Natural killer cell treated with Interleukin-12 subunit alpha and Interleukin-12 subunit beta and Interleukin-15 and Interleukin-18, amount 100 ng/mL, for 72 hours (primary cell): Measurements from ENCODE around the gene STK16. TPM values are rescaled to one million over a fixed set of nuclear protein-coding genes. Genes with fewer than 3 reads are reported as not detected.

ENCODE experiments used
- ATAC-seq, 2 donors: fragments of 150-1000 bp; cut with Tn5 transposase in 1 of 2; sonication (Bioruptor Pico), chemical (Tn5 transposase) in 1 of 2; 2 replicates each; pipeline ENCODE4 v1.10.0; 2021
- DNase-seq: peaks from one replicate; pipeline ENCODE4 v3.0.0; 2022; ENCODE audit warnings: low spot score
- H3K27ac Mint-ChIP-seq, 2 donors: 1 replicate in 1 of 2; 2 replicates in 1 of 2; pipeline ENCODE4 v1.8.0; 2022; ENCODE audit warnings: mixed read lengths in 2 of 2, mild to moderate bottlenecking in 1 of 2, moderate library complexity in 1 of 2
- H3K27me3 Mint-ChIP-seq, 2 donors: 1 replicate in 1 of 2; 2 replicates in 1 of 2; pipeline ENCODE4 v1.8.0; 2022; ENCODE audit warnings: mixed read lengths in 2 of 2
- H3K36me3 Mint-ChIP-seq: one replicate; pipeline ENCODE4 v1.8.0; 2022; ENCODE audit warnings: mixed read lengths
- H3K4me1 Mint-ChIP-seq, 2 donors: 1 replicate in 1 of 2; 2 replicates in 1 of 2; pipeline ENCODE4 v1.8.0; 2022; ENCODE audit warnings: low read depth in 2 of 2, mixed read lengths in 2 of 2, mild to moderate bottlenecking in 1 of 2
- H3K4me3 Mint-ChIP-seq: one replicate; pipeline ENCODE4 v1.8.0; 2022; ENCODE audit warnings: mixed read lengths
- H3K9me3 Mint-ChIP-seq: 2 replicates; pipeline ENCODE4 v1.8.0; 2022; ENCODE audit warnings: mixed read lengths
- total RNA-seq, 2 donors: library from RNA; stranded (reverse); gene quantifications; one replicate each; pipeline ENCODE4 v1.2.3, GENCODE V29; 2022

STK16 gene
- total RNA-seq, 2 donors from 2014 or later: 26.8 to 27.8 TPM

DNA sequence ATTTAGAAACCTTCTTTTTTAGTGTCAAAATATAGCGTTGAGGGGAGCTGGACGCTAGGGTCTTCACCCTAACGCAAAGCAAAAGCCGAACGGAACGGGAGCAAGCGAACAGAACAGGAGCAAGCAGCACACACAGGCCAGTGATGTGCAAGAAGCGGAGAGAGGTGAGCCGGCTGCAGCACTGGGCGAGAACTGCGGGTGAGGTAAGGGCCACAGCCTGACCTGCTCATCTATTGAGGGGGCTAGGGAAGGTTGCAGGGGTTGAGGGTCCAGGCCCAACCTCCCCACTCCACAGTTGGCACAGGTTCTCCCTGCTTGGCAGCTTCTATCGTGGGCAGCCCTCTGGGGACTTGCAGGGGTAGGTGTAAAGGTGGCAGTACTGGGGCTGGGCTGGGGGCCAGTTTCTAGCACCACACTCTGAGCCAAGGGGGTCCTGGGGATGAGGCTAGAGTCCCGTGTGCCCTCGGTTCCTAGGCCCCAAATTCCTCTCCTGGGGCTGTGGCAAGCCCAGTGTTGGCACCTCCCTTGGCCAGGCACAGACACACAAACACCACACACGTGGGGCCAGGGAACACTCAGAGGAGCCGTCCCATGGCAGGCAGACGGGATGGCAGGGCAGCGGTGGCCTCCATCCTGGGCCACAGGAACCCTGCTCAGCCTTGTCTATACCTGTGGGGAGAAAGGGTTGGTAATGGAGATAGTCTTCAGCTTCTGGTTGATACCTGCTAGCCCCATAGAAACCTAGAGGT lies 25.3 kb upstream of the STK16 start:
- peaks cover 8 to 25% of the 10 kb centered on the region in 2 donors for H3K4me1 Mint-ChIP-seq
- ATAC-seq: no peak
- H3K9me3 Mint-ChIP-seq: no peaks in the 10 kb centered on the region
- H3K4me3 Mint-ChIP-seq: no peak overlapping the region
- H3K27me3 Mint-ChIP-seq: no peaks in the 10 kb centered on the region
- peaks cover 6% of the 10 kb centered on the region for H3K36me3 Mint-ChIP-seq
- H3K27ac Mint-ChIP-seq: no peak overlapping the region
- no peak for DNase-seq

DNA sequence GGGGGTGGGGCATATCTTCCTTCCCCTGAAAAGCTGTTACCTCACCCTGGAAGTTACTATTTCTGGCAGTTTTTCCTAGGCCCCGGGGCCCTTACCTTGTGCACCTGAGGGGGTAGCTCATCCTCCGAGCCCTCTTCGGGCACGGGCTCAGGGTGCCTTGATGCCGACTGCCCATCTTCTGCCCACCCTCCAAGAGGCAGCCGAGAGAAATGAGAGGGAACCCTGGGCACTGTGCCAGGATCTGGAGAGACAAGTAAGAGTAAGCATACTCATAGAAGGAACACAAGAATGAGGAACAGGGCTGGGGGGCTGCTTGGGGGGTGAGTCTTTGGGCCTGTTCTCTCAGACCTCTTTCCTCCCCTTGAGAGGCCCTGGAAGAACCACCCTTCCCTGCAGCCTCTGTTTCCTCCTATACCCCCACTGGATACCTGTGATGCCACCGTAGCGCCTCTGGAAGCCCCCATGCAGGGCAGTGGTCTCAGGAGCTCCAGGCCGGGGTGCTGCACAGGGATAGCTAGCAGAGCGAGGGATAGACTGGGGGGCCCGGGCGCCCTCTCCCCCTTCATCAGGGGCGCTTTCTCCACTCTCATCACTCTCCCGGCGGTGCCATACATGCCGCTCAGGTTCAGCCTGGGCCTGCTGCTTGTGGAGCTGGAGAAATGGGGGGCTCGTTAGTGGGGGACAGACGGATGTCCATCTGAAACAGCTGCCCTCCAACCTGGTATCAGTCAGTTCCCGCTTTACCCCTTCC lies 24.5 kb upstream of the STK16 start:
- H3K27ac Mint-ChIP-seq: no peak overlapping the region
- DNase-seq (no peak), ATAC-seq (no peak)
- H3K4me3 Mint-ChIP-seq: no peak overlapping the region
- no peaks in the 10 kb centered on the region for H3K9me3 Mint-ChIP-seq
- H3K36me3 Mint-ChIP-seq: peaks cover 6% of the 10 kb centered on the region
- H3K4me1 Mint-ChIP-seq: peaks cover 9 to 30% of the 10 kb centered on the region in 2 donors
- H3K27me3 Mint-ChIP-seq: no peaks in the 10 kb centered on the region

GRCh38 chr2:219221957-219222518 lies 23.2 kb upstream of the STK16 start:
- Mint-ChIP-seq H3K27ac (no peak overlapping the region), H3K4me3 (no peak overlapping the region), H3K27me3 (no peaks in the 10 kb centered on the region)

DNA sequence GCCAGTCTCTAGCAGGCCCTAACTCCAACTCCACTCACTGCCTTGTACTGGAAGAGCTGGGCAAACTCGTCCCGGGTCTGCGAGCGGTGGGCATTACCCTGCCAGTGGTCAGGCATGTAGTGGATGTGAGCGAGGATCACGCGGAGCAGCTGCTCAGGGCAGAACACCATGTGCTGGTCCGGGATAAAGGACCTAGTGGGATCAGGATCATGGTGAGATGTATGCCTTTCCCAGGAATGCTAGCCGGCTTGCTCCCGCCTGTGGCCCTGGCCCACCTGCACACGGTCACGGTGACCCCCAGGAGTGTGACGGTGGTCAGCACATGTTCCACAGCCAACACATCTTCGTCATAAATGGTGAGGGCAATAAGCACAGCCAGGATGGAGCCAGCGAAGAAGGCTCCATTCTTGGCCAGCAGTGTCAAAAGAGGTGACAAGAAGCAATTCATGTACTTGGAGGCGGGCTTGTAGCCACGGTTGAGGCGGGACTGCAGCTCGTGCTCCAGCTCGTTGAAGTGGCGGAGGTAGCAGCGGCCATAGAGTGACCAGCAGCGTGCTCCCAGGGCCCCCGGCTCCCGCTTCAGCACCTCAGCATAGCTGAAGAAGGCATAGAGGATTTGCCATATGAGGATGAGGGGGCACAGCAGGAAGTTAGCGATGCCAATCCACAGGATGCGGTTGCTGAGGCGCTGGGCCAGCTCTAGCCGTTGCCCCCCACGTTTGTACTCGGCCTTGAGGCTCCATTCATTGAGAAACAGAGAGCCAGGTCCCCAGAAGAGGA lies 21.3 kb upstream of the STK16 start:
- Mint-ChIP-seq H3K27ac (no peak overlapping the region), H3K27me3 (no peaks in the 10 kb centered on the region), H3K4me3 (no peak overlapping the region), H3K9me3 (no peaks in the 10 kb centered on the region), H3K36me3 (peaks cover 12% of the 10 kb centered on the region), H3K4me1 (peaks cover 17 to 27% of the 10 kb centered on the region in 2 donors)
- ATAC-seq: no peak
- DNase-seq: no peak

More at GRCh38 chr2:219221957-219222518, 23.2 kb upstream of the STK16 start:
- Mint-ChIP-seq H3K36me3 (peaks cover 12% of the 10 kb centered on the region), H3K4me1 (peaks cover 16 to 31% of the 10 kb centered on the region in 2 donors), H3K9me3 (no peaks in the 10 kb centered on the region)
- ATAC-seq: no peak
- DNase-seq: no peak

GRCh38 chr2:219225350-219225749 lies 19.9 kb upstream of the STK16 start:
- ATAC-seq (no peak), DNase-seq (no peak)
- Mint-ChIP-seq H3K27me3 (no peaks in the 10 kb centered on the region), H3K4me3 (no peak overlapping the region), H3K36me3 (peaks cover 12% of the 10 kb centered on the region), H3K9me3 (no peaks in the 10 kb centered on the region), H3K4me1 (peaks cover 24 to 25% of the 10 kb centered on the region in 2 donors), H3K27ac (no peak overlapping the region)

DNA sequence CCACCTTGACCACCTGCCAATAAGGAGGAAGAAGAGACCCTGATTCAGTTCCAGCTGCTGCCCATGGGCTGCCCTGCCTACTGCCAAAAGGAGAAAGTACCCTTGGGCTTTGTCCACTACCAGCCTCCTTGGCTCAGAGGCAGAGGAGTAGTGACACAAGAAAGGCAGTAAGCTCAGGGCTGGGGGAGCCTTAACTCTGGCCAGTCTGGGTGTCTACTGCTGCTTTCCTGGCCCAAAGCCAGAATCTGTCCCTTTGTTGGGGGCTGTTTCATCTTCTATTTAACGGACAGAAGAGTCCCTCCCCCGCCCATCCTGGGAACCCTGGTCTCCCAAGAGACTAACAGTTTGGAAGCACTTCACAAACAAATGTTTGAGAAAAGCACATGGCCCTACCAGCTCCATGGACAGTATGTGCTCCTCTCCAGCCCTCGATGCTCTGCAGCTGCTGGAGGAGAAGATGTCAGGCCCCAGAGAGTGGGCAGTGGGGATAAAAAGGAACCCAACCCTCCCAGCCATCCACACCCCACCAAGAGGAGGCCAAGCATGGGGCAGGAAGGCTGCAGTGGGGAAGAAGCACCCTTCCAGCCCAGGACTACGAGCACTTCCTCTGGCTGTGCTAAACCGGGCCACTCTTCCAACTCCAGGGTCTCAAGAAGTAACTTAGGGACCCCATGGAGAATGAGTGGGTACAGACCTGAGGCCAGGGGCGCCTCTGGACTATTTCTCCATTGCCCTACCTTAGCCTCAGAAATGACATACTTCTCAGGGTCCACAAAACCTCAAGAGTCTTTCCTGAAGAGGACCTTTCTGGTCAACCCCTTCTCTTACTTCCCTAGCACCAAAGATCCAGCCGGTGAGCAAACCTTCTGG lies 17.0 kb upstream of the STK16 start:
- no peaks in the 10 kb centered on the region for H3K9me3 Mint-ChIP-seq
- H3K36me3 Mint-ChIP-seq: peaks cover 7% of the 10 kb centered on the region
- DNase-seq (no peak), ATAC-seq (no peak)
- peaks cover 25 to 38% of the 10 kb centered on the region in 2 donors for H3K4me1 Mint-ChIP-seq
- no peaks in the 10 kb centered on the region for H3K27me3 Mint-ChIP-seq
- peak overlapping the region; percentile 23 to 60 for H3K27ac Mint-ChIP-seq
- peak overlapping the region; percentile 79 for H3K4me3 Mint-ChIP-seq

DNA sequence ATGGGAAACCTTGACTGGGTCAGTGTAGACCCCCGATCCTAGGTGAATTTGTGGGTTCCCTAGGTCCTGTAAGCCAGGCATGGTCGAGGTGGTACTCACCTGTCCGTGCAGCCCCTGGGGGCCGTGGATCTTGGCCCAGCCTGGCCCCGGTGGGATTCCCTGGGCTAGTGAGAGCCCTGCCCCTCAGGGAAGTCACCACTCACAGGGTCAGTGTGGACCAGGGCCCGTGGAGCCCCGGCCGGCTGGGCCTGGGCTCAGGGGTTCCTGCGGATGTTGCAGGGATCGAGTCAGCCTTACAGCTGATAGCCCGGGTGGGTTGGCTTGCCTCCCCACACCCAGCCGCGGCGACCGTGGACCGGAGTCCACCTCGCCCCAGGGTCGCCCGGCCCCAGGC lies 16.4 kb upstream of the STK16 start:
- H3K27me3 Mint-ChIP-seq: no peaks in the 10 kb centered on the region
- H3K9me3 Mint-ChIP-seq: no peaks in the 10 kb centered on the region
- peak overlapping the region; percentile 96 to 97 for H3K27ac Mint-ChIP-seq
- peaks cover 14% of the 10 kb centered on the region for H3K36me3 Mint-ChIP-seq
- no peak for DNase-seq
- peak overlapping the region; percentile 99 for H3K4me3 Mint-ChIP-seq
- no peak for ATAC-seq
- H3K4me1 Mint-ChIP-seq: peaks cover 22 to 38% of the 10 kb centered on the region in 2 donors

- peaks cover 24 to 38% of the 10 kb centered on the region in 2 donors for H3K4me1 Mint-ChIP-seq
- DNase-seq (peak; percentile 99), ATAC-seq (peak; percentile 98 to 99)
- H3K27me3 Mint-ChIP-seq: no peaks in the 10 kb centered on the region
- H3K4me3 Mint-ChIP-seq: peak within 1 kb of the TSS; percentile 99
- peaks cover 19% of the 10 kb centered on the region for H3K36me3 Mint-ChIP-seq
- no peaks in the 10 kb centered on the region for H3K9me3 Mint-ChIP-seq
- H3K27ac Mint-ChIP-seq: peak within 1 kb of the TSS; percentile 96 to 97
Measured at GRCh38 chr2:219229305-219230058, 15.8 kb upstream of the STK16 start, which contains the start of the genes ANKZF1 and ATG9A. ANKZF1 (plus strand) TSS chr2:219229806; CDS start chr2:219230258, 452 bp downstream. ATG9A (minus strand) TSS chr2:219229636; CDS start chr2:219228024, 1,612 bp downstream.

DNA sequence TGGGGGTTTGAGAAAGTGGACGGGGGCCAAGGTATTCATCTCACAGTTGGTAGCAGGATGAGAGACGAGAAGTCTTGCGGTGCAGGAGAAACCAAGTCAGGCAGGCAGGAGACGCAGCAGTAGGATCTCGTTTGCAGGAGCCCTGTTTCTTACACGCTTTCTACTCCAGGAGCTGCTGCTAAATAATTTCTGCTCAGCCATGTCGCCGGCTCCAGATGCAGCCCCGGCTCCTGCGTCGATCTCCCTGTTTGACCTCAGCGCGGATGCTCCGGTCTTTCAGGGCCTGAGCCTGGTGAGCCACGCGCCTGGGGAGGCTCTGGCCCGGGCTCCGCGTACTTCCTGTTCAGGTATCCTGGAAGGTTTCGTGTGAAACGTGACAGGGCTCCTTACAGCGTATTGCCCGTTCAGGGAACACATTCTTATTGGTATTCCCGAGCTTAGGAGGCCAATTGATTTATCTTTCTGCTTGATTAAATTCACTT lies 15.2 kb upstream of the STK16 start:
- Mint-ChIP-seq H3K4me3 (peak overlapping the region; percentile 99), H3K27ac (peak overlapping the region; percentile 96 to 97), H3K9me3 (no peaks in the 10 kb centered on the region), H3K36me3 (peaks cover 24% of the 10 kb centered on the region), H3K27me3 (no peaks in the 10 kb centered on the region), H3K4me1 (peaks cover 23 to 33% of the 10 kb centered on the region in 2 donors)
- DNase-seq: peak; percentile 79
- peak; percentile 22 to 49 for ATAC-seq

- H3K4me3 Mint-ChIP-seq: no peak overlapping the region
- H3K9me3 Mint-ChIP-seq: no peaks in the 10 kb centered on the region
- no peak for ATAC-seq
- no peak overlapping the region for H3K27ac Mint-ChIP-seq
- peaks cover 10 to 21% of the 10 kb centered on the region in 2 donors for H3K4me1 Mint-ChIP-seq
- H3K36me3 Mint-ChIP-seq: peaks cover 25% of the 10 kb centered on the region
- no peak for DNase-seq
- no peaks in the 10 kb centered on the region for H3K27me3 Mint-ChIP-seq
Measured at GRCh38 chr2:219234331-219234730, 10.9 kb upstream of the STK16 start.

DNA sequence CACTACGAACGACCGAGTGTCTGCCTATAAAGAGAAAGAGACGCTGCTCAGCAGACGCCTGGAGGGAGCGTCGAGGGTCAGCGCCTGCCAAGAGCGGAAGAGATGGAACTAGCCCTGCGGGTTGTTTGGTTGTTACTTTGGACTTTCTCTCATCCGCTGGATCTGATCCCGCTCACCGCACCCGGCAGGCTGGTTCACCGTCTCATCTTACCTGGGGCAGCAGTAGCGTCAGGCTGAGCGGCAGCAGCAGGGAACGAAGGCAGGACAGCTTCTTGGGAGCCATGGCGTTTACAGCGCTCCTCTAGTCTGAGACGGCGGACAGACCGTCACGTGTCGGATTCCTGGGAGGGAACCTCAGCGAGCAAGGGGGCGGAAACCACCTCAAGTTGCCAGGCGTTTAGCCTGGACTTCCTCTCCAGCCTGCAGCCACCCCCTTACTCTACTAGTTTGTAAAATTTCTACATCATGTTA lies 2.0 kb upstream of the STK16 start:
- no peak for ATAC-seq
- Mint-ChIP-seq H3K36me3 (no peaks in the 10 kb centered on the region), H3K27me3 (no peaks in the 10 kb centered on the region), H3K9me3 (no peaks in the 10 kb centered on the region), H3K4me3 (no peak overlapping the region), H3K4me1 (peaks cover 32 to 33% of the 10 kb centered on the region in 2 donors), H3K27ac (peak overlapping the region in 1 of 2 donors; percentile 78)
- DNase-seq: no peak

DNA sequence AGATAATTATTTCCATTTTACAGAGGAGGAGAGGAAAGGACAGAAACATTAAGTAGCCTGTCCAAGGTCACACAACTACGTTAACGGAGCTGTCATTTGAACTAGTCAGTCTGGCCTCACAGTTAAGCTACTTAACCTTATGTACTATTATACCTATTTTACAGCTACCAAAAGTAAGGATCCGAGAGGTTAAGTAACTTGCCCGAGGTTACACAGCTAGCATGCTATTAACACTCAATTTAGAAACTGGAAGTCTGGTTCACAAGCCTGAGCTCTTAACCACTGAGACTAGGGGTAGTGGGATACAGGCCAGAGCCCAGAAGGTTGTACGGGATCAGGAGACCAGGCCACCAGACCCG lies 511 bp upstream of the STK16 start:
- Mint-ChIP-seq H3K9me3 (no peaks in the 10 kb centered on the region), H3K36me3 (no peaks in the 10 kb centered on the region), H3K4me3 (peak overlapping the region; percentile 96), H3K4me1 (peaks cover 46 to 47% of the 10 kb centered on the region in 2 donors), H3K27ac (peak overlapping the region; percentile 92 to 94), H3K27me3 (no peaks in the 10 kb centered on the region)
- DNase-seq (no peak), ATAC-seq (no peak)
